ENCODE data around the gene CTDSP2. TPM values are rescaled to one million over a fixed set of nuclear protein-coding genes. Genes with fewer than 3 reads are reported as not detected.

Gene CTDSP2
- total RNA-seq, 2 experiments from 2014 or later, result 44.2 to 118 TPM

- intact Hi-C loops (cut with micrococcal nuclease; ENCODE audit: unreplicated experiment), result loop anchor here (2.0 kb wide), 1 partner anchor 13 kb away; the partner anchor contains the start of gene CTDSP2
- ChIA-PET POLR2A (interaction anchor here (0.9 to 3.1 kb wide), 7 partner anchors 9 to 69 kb away, joined by 3 to 15 read pairs (median 6); partner anchors contain the start of gene CTDSP2), CTCF (ENCODE audit: unreplicated experiment) (interaction anchor here (1.0 to 3.0 kb wide), 6 partner anchors 10 to 70 kb away, joined by 3 to 23 read pairs (median 8); partner anchors contain the start of gene CTDSP2)
- Histone ChIP-seq H3K27ac (ENCODE audit: low read depth, low read length, poor library complexity, severe bottlenecking) (no peak overlapping the region), H2AFZ (ENCODE audit: low read length) (no peak overlapping the region), H4K20me1 (ENCODE audit: insufficient read depth, low read length) (peaks cover 28% of the 10 kb centered on the region), H3K4me3 (ENCODE audit: low read depth, low read length, poor library complexity, severe bottlenecking) (no peak overlapping the region), H3K9me3 (ENCODE audit: low read length) (no peaks in the 10 kb centered on the region), H3K79me2 (ENCODE audit: insufficient read depth, low read depth, low read length) (peaks cover 77% of the 10 kb centered on the region), H3K4me2 (ENCODE audit: low read length) (peak overlapping the region; percentile 89; the same call in 1 of the 2 replicates), H3K9me2 (ENCODE audit: insufficient read depth, low read length) (no peaks in the 10 kb centered on the region), H3K36me3 (ENCODE audit: insufficient read depth, low read length) (peaks cover 8% of the 10 kb centered on the region), H3K4me1 (ENCODE audit: insufficient read depth, low read length, poor library complexity, severe bottlenecking) (peaks cover 74% of the 10 kb centered on the region)
- TF ChIP-seq EZH2phosphoT487 (IDR thresholded peaks at IDR 0.05; ENCODE audit: borderline replicate concordance, low read depth, low read length), result no peak
- no peak for TF ChIP-seq CTCF (conservative IDR thresholded peaks at IDR 0.05; ENCODE audit: low read length)
- no peak for DNase-seq (ENCODE audit: low spot score)
- BruUV-seq (replicated peaks), result no TSS peak
Measured at GRCh38 chr12:57833672-57834071, 12.9 kb downstream of the CTDSP2 start.

GRCh38 chr12:57832966-57833365 lies 13.6 kb downstream of the CTDSP2 start:
- no peak for DNase-seq (ENCODE audit: low spot score)
- peaks cover 28% of the 10 kb centered on the region for H4K20me1 ChIP-seq (ENCODE audit: insufficient read depth, low read length)
- intact Hi-C loops (cut with micrococcal nuclease; ENCODE audit: unreplicated experiment), result loop anchor here (2.0 kb wide), 1 partner anchor 14 kb away; the partner anchor contains the start of gene CTDSP2

More at GRCh38 chr12:57832966-57833365, 13.6 kb downstream of the CTDSP2 start:
- Histone ChIP-seq H3K4me3 (ENCODE audit: low read depth, low read length, poor library complexity, severe bottlenecking) (no peak overlapping the region), H3K4me2 (ENCODE audit: low read length) (peak overlapping the region; percentile 28; the same call in 1 of the 2 replicates), H3K27ac (ENCODE audit: low read depth, low read length, poor library complexity, severe bottlenecking) (no peak overlapping the region), H3K9me3 (ENCODE audit: low read length) (no peaks in the 10 kb centered on the region), H3K9me2 (ENCODE audit: insufficient read depth, low read length) (no peaks in the 10 kb centered on the region), H3K4me1 (ENCODE audit: insufficient read depth, low read length, poor library complexity, severe bottlenecking) (peaks cover 67% of the 10 kb centered on the region), H3K36me3 (ENCODE audit: insufficient read depth, low read length) (peaks cover 14% of the 10 kb centered on the region), H2AFZ (ENCODE audit: low read length) (no peak overlapping the region), H3K79me2 (ENCODE audit: insufficient read depth, low read depth, low read length) (peaks cover 70% of the 10 kb centered on the region)
- no TSS peak for BruUV-seq (replicated peaks)
- POLR2A ChIA-PET, result interaction anchor here (0.6 to 3.1 kb wide), 10 partner anchors 8 to 1890 kb away, joined by 3 to 15 read pairs (median 7); partner anchors contain the start of gene CTDSP2
- CTCF ChIA-PET (ENCODE audit: unreplicated experiment), result interaction anchor here (1.0 to 3.0 kb wide), 6 partner anchors 10 to 70 kb away, joined by 3 to 23 read pairs (median 8); partner anchors contain the start of gene CTDSP2
- no peak for TF ChIP-seq EZH2phosphoT487 (IDR thresholded peaks at IDR 0.05; ENCODE audit: borderline replicate concordance, low read depth, low read length)
- no peak for TF ChIP-seq CTCF (conservative IDR thresholded peaks at IDR 0.05; ENCODE audit: low read length)
